GM12891 (cell line): ENCODE data around the gene FSTL5. TPM values are rescaled to one million over a fixed set of nuclear protein-coding genes. Genes with fewer than 3 reads are reported as not detected.
"Not testable (repeated sequence)": the region's sequence is repeated elsewhere in the genome, so short reads cannot be mapped to it uniquely, and the experiment has no call there.

Experiments used
- DNase-seq: peaks from one replicate; pipeline ENCODE4 v3.0.0; 2011; ENCODE audit warnings: low spot score; ENCODE audit not compliant: insufficient read length
- FAIRE-seq: peaks from 2 replicates; lab custom pipeline; 2011; peaks lifted over from hg19 to GRCh38; lab: Jason Lieb, UNC
- PAX5 ChIP-seq: IDR thresholded peaks from 2 replicates; pipeline ENCODE4 v1.6.1; 2011; ENCODE audit warnings: low read length, moderate library complexity, mild to moderate bottlenecking; ENCODE audit not compliant: insufficient read depth, severe bottlenecking
- POLR2A ChIP-seq: IDR thresholded peaks from 2 replicates; pipeline ENCODE4 v1.6.1; 2011; ENCODE audit warnings: low read depth, low read length, control low read depth
- POLR2AphosphoS5 ChIP-seq: IDR thresholded peaks from 2 replicates; pipeline ENCODE4 v1.6.1; 2011; ENCODE audit warnings: low read depth, low read length, control low read depth
- POU2F2 ChIP-seq: IDR thresholded peaks from 2 replicates; pipeline ENCODE4 v1.6.1; 2011; ENCODE audit warnings: low read depth, mild to moderate bottlenecking, control low read depth, low read length, moderate library complexity
- SPI1 ChIP-seq: IDR thresholded peaks from 2 replicates; pipeline ENCODE4 v1.6.1; 2011; ENCODE audit warnings: low read depth, low read length, control low read depth
- TAF1 ChIP-seq: IDR thresholded peaks from 2 replicates; pipeline ENCODE4 v1.6.1; 2011; ENCODE audit warnings: low read depth, low read length, control low read depth
- polyA plus RNA-seq: library from polyadenylated mRNA; unstranded; fragments of >200 nt; gene quantifications from one replicate; pipeline ENCODE4 v1.2.1, GENCODE V29; 2012; ENCODE audit warnings: low read depth, missing spikeins, inconsistent platforms; ENCODE audit not compliant: missing spikeins

FSTL5 gene
- polyA plus RNA-seq: not detected

- peak; percentile 63 for FAIRE-seq
- peak; percentile 4 for DNase-seq
- no peak for TF ChIP-seq POLR2A
- no peak for TF ChIP-seq SPI1
- TF ChIP-seq POU2F2: 0 out of 2 replicates have a peak, but pooled peaks have one; percentile 54
- TF ChIP-seq PAX5: no peak
- no peak for TF ChIP-seq TAF1
- TF ChIP-seq POLR2AphosphoS5: no peak
These were observed at the start of gene FSTL5 for GRCh38 chr4:162163892-162164759. TSS of gene FSTL5 (minus strand) at chr4:162164000. CDS start at chr4:162111396, 52,604 bp downstream.

- TF ChIP-seq TAF1 (no peak), SPI1 (no peak), POLR2AphosphoS5 (no peak), POU2F2 (no peak), PAX5 (no peak), POLR2A (no peak)
- DNase-seq (no peak), FAIRE-seq (no peak)
These were observed 45.9 kb upstream of the FSTL5 start for GRCh38 chr4:162209706-162210105.

GRCh38 chr4:162203478-162203877, 39.7 kb upstream of the FSTL5 start:
- DNase-seq, FAIRE-seq: not testable (repeated sequence)

GRCh38 chr4:162201673-162202072, 37.9 kb upstream of the FSTL5 start:
- FAIRE-seq (no peak), DNase-seq (no peak)
- TF ChIP-seq TAF1 (no peak), POLR2A (no peak), PAX5 (no peak), POLR2AphosphoS5 (no peak), POU2F2 (no peak), SPI1 (no peak)

- TF ChIP-seq TAF1: no peak
- no peak for TF ChIP-seq SPI1
- no peak for TF ChIP-seq POLR2A
- TF ChIP-seq POU2F2: no peak
- TF ChIP-seq PAX5: no peak
- FAIRE-seq (no peak), DNase-seq (no peak)
These were observed 6.7 kb upstream of the FSTL5 start for GRCh38 chr4:162170509-162170908.

- DNase-seq (no peak), FAIRE-seq (no peak)
- TF ChIP-seq SPI1: no peak
- TF ChIP-seq POLR2AphosphoS5: no peak
- no peak for TF ChIP-seq TAF1
- TF ChIP-seq POLR2A: no peak
- no peak for TF ChIP-seq POU2F2
These were observed 1.2 kb upstream of the FSTL5 start for GRCh38 chr4:162164906-162165510.

GRCh38 chr4:162162672-162163071, 1.1 kb downstream of the FSTL5 start:
- DNase-seq (no peak), FAIRE-seq (no peak)
- TF ChIP-seq SPI1 (no peak), POLR2A (no peak), TAF1 (no peak), POU2F2 (no peak)

- TF ChIP-seq POU2F2: no peak
- TF ChIP-seq PAX5: no peak
- no peak for TF ChIP-seq POLR2AphosphoS5
- no peak for TF ChIP-seq SPI1
- TF ChIP-seq TAF1: no peak
- TF ChIP-seq POLR2A: no peak
- no peak for DNase-seq
- no peak for FAIRE-seq
These were observed 6.6 kb downstream of the FSTL5 start for GRCh38 chr4:162157241-162157640.

GRCh38 chr4:162154862-162155540, 8.8 kb downstream of the FSTL5 start:
- FAIRE-seq (no peak), DNase-seq (no peak)
- no peak for TF ChIP-seq POU2F2

- no peak for DNase-seq
- FAIRE-seq: no peak
- no peak for TF ChIP-seq POLR2A
- no peak for TF ChIP-seq TAF1
- no peak for TF ChIP-seq SPI1
- no peak for TF ChIP-seq PAX5
- no peak for TF ChIP-seq POU2F2
- no peak for TF ChIP-seq POLR2AphosphoS5
These were observed 11.9 kb downstream of the FSTL5 start for GRCh38 chr4:162151850-162152249.
